Esophagus muscularis mucosa (tissue), 4 donors: ENCODE results near the gene IL4R.

Experiments
- EP300 ChIP-seq: sonication (generic); formaldehyde crosslinking; IDR thresholded peaks from one replicate; pipeline ENCODE4 v1.6.1; 2017; ENCODE audit warnings: antibody characterized with exemption
- POLR2AphosphoS5 ChIP-seq, 2 donors: sonication (generic); formaldehyde crosslinking; IDR thresholded peaks; one replicate each; pipeline ENCODE4 v1.6.1; 2017; ENCODE audit warnings: antibody characterized with exemption in 2 of 2
- TF ChIP-seq, protein P1 (sequence below), 3 experiments: fragments of 200-600 bp in 2 of 3; fragments of 450-650 bp in 1 of 3; sonication (generic) in 2 of 3; IDR thresholded peaks; one replicate each; pipeline ENCODE4 v1.5.1; 2017 to 2019; ENCODE audit warnings: antibody characterized with exemption in 3 of 3, mild to moderate bottlenecking in 2 of 3, moderate library complexity in 1 of 3

DNA sequence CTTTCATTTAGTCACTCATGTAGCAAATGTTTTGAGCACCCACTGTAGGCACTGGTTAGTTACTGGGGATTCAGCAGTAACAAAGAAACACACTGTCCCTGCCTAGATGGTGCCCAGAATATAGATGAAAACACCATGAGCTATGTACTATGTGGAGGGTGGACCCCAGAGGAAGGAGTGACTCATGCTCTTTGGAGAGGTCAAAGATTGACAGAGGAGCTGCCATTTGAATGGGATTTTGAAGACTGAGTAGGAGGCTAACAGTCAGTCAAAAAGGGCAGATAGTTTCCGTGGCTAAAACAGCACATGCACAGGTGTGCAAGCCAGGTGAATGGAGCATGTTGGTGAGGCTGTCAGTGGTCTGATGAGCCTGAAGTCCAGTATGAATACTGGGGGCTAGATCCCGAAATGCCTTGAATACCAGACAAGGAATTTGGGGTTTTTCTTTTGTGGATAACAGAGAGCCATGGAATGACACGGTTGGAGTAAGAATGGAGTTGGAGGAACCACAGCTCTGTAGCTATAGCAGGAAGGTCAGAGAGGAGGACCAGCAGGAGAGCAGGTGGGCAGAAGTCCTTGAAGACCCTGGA is 94.3 kb downstream of the IL4R start:
- TF ChIP-seq POLR2AphosphoS5 (IDR thresholded peaks at IDR 0.05) (no peak), EP300 (no peak)
- TF ChIP-seq, protein P1, sequence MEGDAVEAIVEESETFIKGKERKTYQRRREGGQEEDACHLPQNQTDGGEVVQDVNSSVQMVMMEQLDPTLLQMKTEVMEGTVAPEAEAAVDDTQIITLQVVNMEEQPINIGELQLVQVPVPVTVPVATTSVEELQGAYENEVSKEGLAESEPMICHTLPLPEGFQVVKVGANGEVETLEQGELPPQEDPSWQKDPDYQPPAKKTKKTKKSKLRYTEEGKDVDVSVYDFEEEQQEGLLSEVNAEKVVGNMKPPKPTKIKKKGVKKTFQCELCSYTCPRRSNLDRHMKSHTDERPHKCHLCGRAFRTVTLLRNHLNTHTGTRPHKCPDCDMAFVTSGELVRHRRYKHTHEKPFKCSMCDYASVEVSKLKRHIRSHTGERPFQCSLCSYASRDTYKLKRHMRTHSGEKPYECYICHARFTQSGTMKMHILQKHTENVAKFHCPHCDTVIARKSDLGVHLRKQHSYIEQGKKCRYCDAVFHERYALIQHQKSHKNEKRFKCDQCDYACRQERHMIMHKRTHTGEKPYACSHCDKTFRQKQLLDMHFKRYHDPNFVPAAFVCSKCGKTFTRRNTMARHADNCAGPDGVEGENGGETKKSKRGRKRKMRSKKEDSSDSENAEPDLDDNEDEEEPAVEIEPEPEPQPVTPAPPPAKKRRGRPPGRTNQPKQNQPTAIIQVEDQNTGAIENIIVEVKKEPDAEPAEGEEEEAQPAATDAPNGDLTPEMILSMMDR (IDR thresholded peaks at IDR 0.05) = no peak
